MM.1S (cell line): Measurements from ENCODE around the gene ABCC8.

Experiments used
- DNase-seq: peaks from one replicate; pipeline ENCODE4 v3.0.0-alpha.2; 2015
- H2AFZ ChIP-seq: fragments of 300-600 bp; sonication (generic); 2 replicates; pipeline ENCODE4 v1.6.0; 2016; ENCODE audit warnings: antibody characterized with exemption, low read length
- H3F3A ChIP-seq: fragments of 300-600 bp; sonication (generic); 2 replicates; pipeline ENCODE4 v1.6.1; 2016; ENCODE audit warnings: mild to moderate bottlenecking, antibody characterized with exemption, low read length, moderate library complexity, mixed read lengths; ENCODE audit not compliant: insufficient read depth
- H3K27ac ChIP-seq: fragments of 300-600 bp; sonication (generic); 2 replicates; pipeline ENCODE4 v1.5.1; 2016; ENCODE audit warnings: mild to moderate bottlenecking, low read length
- H3K27me3 ChIP-seq: fragments of 300-600 bp; sonication (generic); replicated peaks from 2 replicates; pipeline ENCODE4 v1.6.0; 2016; ENCODE audit warnings: low read length; ENCODE audit not compliant: insufficient read depth
- H3K36me3 ChIP-seq: fragments of 300-600 bp; sonication (generic); replicated peaks from 2 replicates; pipeline ENCODE4 v1.6.1; 2016; ENCODE audit warnings: mild to moderate bottlenecking, low read length, mixed read lengths; ENCODE audit not compliant: insufficient read depth
- H3K4me1 ChIP-seq: fragments of 300-600 bp; sonication (generic); 2 replicates; pipeline ENCODE4 v1.6.1; 2016; ENCODE audit warnings: low read length, mixed read lengths
- H3K4me2 ChIP-seq: fragments of 300-600 bp; sonication (generic); 2 replicates; pipeline ENCODE4 v1.6.0; 2016; ENCODE audit warnings: low read depth, low read length
- H3K4me3 ChIP-seq: fragments of 300-600 bp; sonication (generic); 2 replicates; pipeline ENCODE4 v1.5.1; 2016; ENCODE audit warnings: low read length, mixed read lengths
- H3K79me2 ChIP-seq: fragments of 300-600 bp; sonication (generic); 2 replicates; pipeline ENCODE4 v1.6.1; 2016; ENCODE audit warnings: mixed run types, low read length, mixed read lengths
- H3K9ac ChIP-seq: fragments of 300-600 bp; sonication (generic); 2 replicates; pipeline ENCODE4 v1.6.1; 2016; ENCODE audit warnings: low read length, mixed read lengths
- H3K9me2 ChIP-seq: fragments of 300-600 bp; sonication (generic); replicated peaks from 2 replicates; pipeline ENCODE4 v1.6.1; 2016; ENCODE audit warnings: mild to moderate bottlenecking, low read length, mixed read lengths; ENCODE audit not compliant: insufficient read depth
- H3K9me3 ChIP-seq: fragments of 300-600 bp; sonication (generic); replicated peaks from 2 replicates; pipeline ENCODE4 v1.6.1; 2016; ENCODE audit warnings: mild to moderate bottlenecking, low read length, mixed read lengths; ENCODE audit not compliant: insufficient read depth
- H4K20me1 ChIP-seq: fragments of 300-600 bp; sonication (generic); 2 replicates; pipeline ENCODE4 v1.6.1; 2016; ENCODE audit warnings: mild to moderate bottlenecking, low read length, moderate library complexity, mixed read lengths; ENCODE audit not compliant: insufficient read depth
- CTCF ChIP-seq: fragments of 300-600 bp; sonication (generic); IDR thresholded peaks from 2 replicates; pipeline ENCODE4 v1.5.1; 2016; ENCODE audit warnings: antibody characterized with exemption, low read length, mixed read lengths
- EZH2 ChIP-seq: fragments of 300-600 bp; sonication (generic); optimal IDR thresholded peaks from 2 replicates; pipeline ENCODE3; 2017; ENCODE audit warnings: low read depth, mild to moderate bottlenecking, antibody characterized with exemption, low read length, mixed read lengths
- EZH2phosphoT487 ChIP-seq: fragments of 300-600 bp; sonication (generic); IDR thresholded peaks from 2 replicates; pipeline ENCODE4 v1.6.1; 2018; ENCODE audit warnings: antibody characterized with exemption, low read length

Gene ABCC8

GRCh38 chr11:17410606-17411379 is 65.9 kb downstream of the ABCC8 start:
- no peak overlapping the region for H2AFZ ChIP-seq

GRCh38 chr11:17408641-17409040 is 68.0 kb downstream of the ABCC8 start:
- H3K9me3 ChIP-seq: no peaks in the 10 kb centered on the region
- H3K79me2 ChIP-seq: no peaks in the 10 kb centered on the region
- no peak for DNase-seq
- H3K27ac ChIP-seq: no peak overlapping the region
- no peaks in the 10 kb centered on the region for H3K27me3 ChIP-seq
- no peaks in the 10 kb centered on the region for H3K36me3 ChIP-seq
- H3K9me2 ChIP-seq: no peaks in the 10 kb centered on the region
- H3K4me3 ChIP-seq: no peak overlapping the region
- no peak overlapping the region for H3K9ac ChIP-seq
- TF ChIP-seq CTCF (no peak), EZH2phosphoT487 (no peak), EZH2 (no peak)
- H3F3A ChIP-seq: 0 out of 2 replicates have a peak, but pooled peaks cover 6% of the 10 kb centered on the region
- no peak overlapping the region for H3K4me2 ChIP-seq
- no peak overlapping the region for H2AFZ ChIP-seq
- H4K20me1 ChIP-seq: no peaks in the 10 kb centered on the region
- peaks cover 16% of the 10 kb centered on the region for H3K4me1 ChIP-seq

More at GRCh38 chr11:17410606-17411379, 65.9 kb downstream of the ABCC8 start:
- H3K9me2 ChIP-seq: no peaks in the 10 kb centered on the region
- no peaks in the 10 kb centered on the region for H4K20me1 ChIP-seq
- 0 out of 2 replicates have a peak, but pooled peaks cover 6% of the 10 kb centered on the region for H3F3A ChIP-seq
- H3K4me1 ChIP-seq: peaks cover 9% of the 10 kb centered on the region
- H3K4me2 ChIP-seq: no peak overlapping the region
- no peak overlapping the region for H3K4me3 ChIP-seq
- H3K79me2 ChIP-seq: no peaks in the 10 kb centered on the region
- no peak for TF ChIP-seq EZH2phosphoT487
- no peak for TF ChIP-seq CTCF
- no peak for TF ChIP-seq EZH2
- no peak for DNase-seq
- no peaks in the 10 kb centered on the region for H3K9me3 ChIP-seq
- no peaks in the 10 kb centered on the region for H3K27me3 ChIP-seq
- no peaks in the 10 kb centered on the region for H3K36me3 ChIP-seq
- no peak overlapping the region for H3K9ac ChIP-seq
- H3K27ac ChIP-seq: no peak overlapping the region

- Histone ChIP-seq H3K36me3 (no peaks in the 10 kb centered on the region), H3K9ac (no peak overlapping the region), H3K4me3 (no peak overlapping the region), H3K27ac (no peak overlapping the region), H2AFZ (no peak overlapping the region), H3K27me3 (no peaks in the 10 kb centered on the region), H3K9me3 (no peaks in the 10 kb centered on the region), H3K9me2 (no peaks in the 10 kb centered on the region), H3K4me1 (peaks cover 16% of the 10 kb centered on the region), H3K79me2 (no peaks in the 10 kb centered on the region), H3K4me2 (no peak overlapping the region), H3F3A (0 out of 2 replicates have a peak, but pooled peaks cover 6% of the 10 kb centered on the region), H4K20me1 (no peaks in the 10 kb centered on the region)
- DNase-seq: no peak
- TF ChIP-seq CTCF: no peak
- TF ChIP-seq EZH2phosphoT487: no peak
- TF ChIP-seq EZH2: no peak
Observed at GRCh38 chr11:17408026-17408425, 68.6 kb downstream of the ABCC8 start.
